HCT116 (cell line): Measurements from ENCODE around the gene SPAG6. TPM values are rescaled to one million over a fixed set of nuclear protein-coding genes. Genes with fewer than 3 reads are reported as not detected.

Source experiments
- ATAC-seq: fragments of 200-7000 bp; cut with Tn5 transposase; 2 replicates; pipeline ENCODE4 v1.9.1; 2020; ENCODE audit warnings: mild to moderate bottlenecking, moderate library complexity
- BruUV-seq: library from RNA; stranded (reverse); fragments of 400-500 nt; replicated peaks from 2 replicates; lab custom pipeline; 2021; lab: Mats Ljungman, UMichigan
- CTCF ChIA-PET: fragments of 300-600 bp; sonication (Branson Sonifier 250); formaldehyde crosslinking; loops from one replicate; lab custom pipeline; 2021; ENCODE audit warnings: antibody characterized with exemption; lab: Charles Lee
- POLR2A ChIA-PET: fragments of 300-600, 350-600 bp; sonication (Branson Sonifier 250); formaldehyde crosslinking; loops from one replicate; lab custom pipeline; 2021; ENCODE audit warnings: antibody characterized with exemption; lab: Charles Lee
- RAD21 ChIA-PET, 2 experiments: fragments of 300-600 bp; sonication (Branson Sonifier 250); formaldehyde crosslinking; loops; one replicate each; lab custom pipeline; 2023; ENCODE audit warnings: low total read pairs in 2 of 2; ENCODE audit not compliant: uncharacterized antibody in 2 of 2, unreplicated experiment in 2 of 2, low non-redundant PET in 1 of 2; lab: Charles Lee
- DNase-seq: peaks from one replicate; pipeline ENCODE4 v3.0.0-alpha.2; 2010; ENCODE audit warnings: low read depth, low spot score
- H2AFZ ChIP-seq: fragments of 200-600 bp; shearing (Covaris generic), sonication (generic); 2 replicates; pipeline ENCODE4 v1.6.1; 2017; ENCODE audit warnings: low read depth, mixed run types, mixed read lengths, antibody characterized with exemption, low read length; ENCODE audit not compliant: poor library complexity, severe bottlenecking
- H3K27ac ChIP-seq: 2 replicates; pipeline ENCODE4 v1.5.1; 2012; ENCODE audit warnings: low read depth, low read length
- H3K27me3 ChIP-seq: fragments of 200-600 bp; sonication (generic); 2 replicates; pipeline ENCODE4 v1.6.1; 2016; ENCODE audit warnings: mixed run types, low read length, mixed read lengths; ENCODE audit not compliant: insufficient read depth
- H3K36me3 ChIP-seq, 2 experiments: fragments of 200-500 bp in 1 of 2; fragments of 200-600 bp in 1 of 2; sonication (Bioruptor generic) in 1 of 2; sonication (generic) in 1 of 2; 2 replicates each; pipeline versions ENCODE4 v1.5.1 to v1.6.1; 2014 to 2016; ENCODE audit warnings: low read length in 2 of 2, inconsistent platforms in 1 of 2, mixed read lengths in 1 of 2, mixed run types in 1 of 2; ENCODE audit not compliant: insufficient read depth in 2 of 2, control insufficient read depth in 1 of 2
- H3K4me1 ChIP-seq, 2 experiments: fragments of 200-600 bp in 1 of 2; sonication (generic) in 1 of 2; 2 replicates each; pipeline versions ENCODE4 v1.5.1 to v1.6.1; 2012 to 2017; ENCODE audit warnings: low read length in 2 of 2, inconsistent platforms in 1 of 2, mild to moderate bottlenecking in 1 of 2, mixed read lengths in 1 of 2, mixed run types in 1 of 2, moderate library complexity in 1 of 2; ENCODE audit not compliant: insufficient read depth in 2 of 2, control insufficient read depth in 1 of 2
- H3K4me2 ChIP-seq: fragments of 200-600 bp; sonication (generic); 2 replicates; pipeline ENCODE4 v1.6.1; 2017; ENCODE audit warnings: mixed run types, low read length, mixed read lengths
- H3K4me3 ChIP-seq, 2 experiments: fragments of 200-600 bp in 1 of 2; sonication (generic) in 1 of 2; replicated peaks in 1 of 2; 2 replicates each; pipeline ENCODE4 v1.5.1; 2011 to 2016; ENCODE audit warnings: low read length in 2 of 2, control low read depth in 1 of 2, low read depth in 1 of 2, mild to moderate bottlenecking in 1 of 2, mixed read lengths in 1 of 2, mixed run types in 1 of 2
- H3K79me2 ChIP-seq: fragments of 200-600 bp; sonication (generic); 2 replicates; pipeline ENCODE4 v1.6.1; 2017; ENCODE audit warnings: mild to moderate bottlenecking, mixed run types, low read length, moderate library complexity, mixed read lengths; ENCODE audit not compliant: insufficient read depth
- H3K9ac ChIP-seq: fragments of 200-600 bp; sonication (generic); 2 replicates; pipeline ENCODE4 v1.6.1; 2016; ENCODE audit warnings: low read length, mixed read lengths
- H3K9me2 ChIP-seq: fragments of 200-600 bp; sonication (generic), shearing (Covaris generic); 2 replicates; pipeline ENCODE4 v1.6.1; 2017; ENCODE audit warnings: mixed run types, mild to moderate bottlenecking, moderate library complexity; ENCODE audit not compliant: insufficient read depth
- H3K9me3 ChIP-seq, 2 experiments: fragments of 200-500 bp in 1 of 2; fragments of 200-600 bp in 1 of 2; sonication (Bioruptor generic) in 1 of 2; sonication (generic) in 1 of 2; 2 replicates each; pipeline ENCODE4 v1.6.1; 2014 to 2017; ENCODE audit warnings: low read length in 2 of 2, mixed read lengths in 2 of 2, inconsistent platforms in 1 of 2, low read depth in 1 of 2, mild to moderate bottlenecking in 1 of 2, mixed run types in 1 of 2, moderate library complexity in 1 of 2; ENCODE audit not compliant: control insufficient read depth in 1 of 2, insufficient read depth in 1 of 2
- H4K20me1 ChIP-seq: fragments of 200-600 bp; sonication (generic), shearing (Covaris generic); 2 replicates; pipeline ENCODE4 v1.6.1; 2017; ENCODE audit warnings: mixed run types, mild to moderate bottlenecking, moderate library complexity; ENCODE audit not compliant: insufficient read depth
- CBX3 ChIP-seq: IDR thresholded peaks from 2 replicates; pipeline ENCODE4 v1.6.1; 2012; ENCODE audit warnings: low read depth
- EGR1 ChIP-seq: IDR thresholded peaks from 2 replicates; pipeline ENCODE4 v1.6.1; 2012; ENCODE audit warnings: low read depth
- EZH2 ChIP-seq: fragments of 200-600 bp; sonication (generic); IDR thresholded peaks from 2 replicates; pipeline ENCODE4 v1.6.1; 2017; ENCODE audit warnings: antibody characterized with exemption, mixed run types
- EZH2phosphoT487 ChIP-seq: fragments of 200-600 bp; IDR thresholded peaks from 2 replicates; pipeline ENCODE4 v1.6.1; 2018; ENCODE audit warnings: antibody characterized with exemption, borderline replicate concordance
- FOSL1 ChIP-seq: IDR thresholded peaks from 2 replicates; pipeline ENCODE4 v1.6.1; 2012; ENCODE audit warnings: low read depth
- MAX ChIP-seq: IDR thresholded peaks from 2 replicates; pipeline ENCODE4 v1.6.1; 2012
- POLR2A ChIP-seq: IDR thresholded peaks from 2 replicates; pipeline ENCODE4 v1.7.0; 2011; ENCODE audit warnings: borderline replicate concordance; ENCODE audit not compliant: insufficient read depth, insufficient read length; ENCODE audit errors: extremely low read depth
- RAD21 ChIP-seq: IDR thresholded peaks from 2 replicates; pipeline ENCODE4 v1.6.1; 2012; ENCODE audit warnings: low read depth, mild to moderate bottlenecking
- REST ChIP-seq: IDR thresholded peaks from 2 replicates; pipeline ENCODE4 v1.6.1; 2012; ENCODE audit warnings: low read depth
- TCF7L2 ChIP-seq: IDR thresholded peaks from 2 replicates; pipeline ENCODE4 v1.7.0; 2011; ENCODE audit warnings: borderline replicate concordance, inconsistent platforms; ENCODE audit not compliant: insufficient read depth, insufficient read length; ENCODE audit errors: extremely low read depth
- YY1 ChIP-seq: IDR thresholded peaks from 2 replicates; pipeline ENCODE4 v1.6.1; 2011; ENCODE audit warnings: low read length, low read depth, moderate library complexity, mild to moderate bottlenecking; ENCODE audit not compliant: insufficient replicate concordance; ENCODE audit errors: extremely low read depth
- ZFX ChIP-seq: fragments of 450-650 bp; IDR thresholded peaks from 2 replicates; pipeline ENCODE4 v1.6.1; 2017
- intact Hi-C: fragments of 100-400 bp; cut with micrococcal nuclease; formaldehyde crosslinking; loops from 2 replicates; pipeline ENCODE4 v1.10.0; 2022
- total RNA-seq: library from RNA; stranded (reverse); gene quantifications from one replicate; pipeline ENCODE4 v1.2.1, GENCODE V29; 2021; ENCODE audit not compliant: unreplicated experiment
- TF ChIP-seq, protein P1 (sequence below): IDR thresholded peaks from 2 replicates; pipeline ENCODE4 v1.6.1; 2012

SPAG6 gene
- total RNA-seq, 1 experiment from 2014 or later = not detected

GRCh38 chr10:22417736-22418268 lies 72.5 kb downstream of the SPAG6 start:
- intact Hi-C loops = no loop called here
- Histone ChIP-seq H3K27ac (no peak overlapping the region), H3K27me3 (no peaks in the 10 kb centered on the region), H3K4me3 (no peak overlapping the region)
- POLR2A ChIA-PET = no interaction called here
- TF ChIP-seq ZFX = no peak
- TF ChIP-seq, all 23 proteins: peak for 0
- no peak for ATAC-seq
- Histone ChIP-seq H3K9ac (no peak overlapping the region), H3K9me3 (no peaks in the 10 kb centered on the region), H3K9me2 (no peaks in the 10 kb centered on the region), H3K36me3 (no peaks in the 10 kb centered on the region), H2AFZ (peak overlapping the region; percentile 70), H3K4me2 (no peak overlapping the region), H3K79me2 (no peaks in the 10 kb centered on the region), H4K20me1 (no peaks in the 10 kb centered on the region), H3K4me1 (no peaks in the 10 kb centered on the region)
- no peak for DNase-seq
- CTCF ChIA-PET = interaction anchor here (0.7 kb wide), 1 partner anchor 12 kb away, joined by 3 read pairs; no protein-coding TSS in a partner anchor
- RAD21 ChIA-PET = no interaction called here
- BruUV-seq = no TSS peak

DNA sequence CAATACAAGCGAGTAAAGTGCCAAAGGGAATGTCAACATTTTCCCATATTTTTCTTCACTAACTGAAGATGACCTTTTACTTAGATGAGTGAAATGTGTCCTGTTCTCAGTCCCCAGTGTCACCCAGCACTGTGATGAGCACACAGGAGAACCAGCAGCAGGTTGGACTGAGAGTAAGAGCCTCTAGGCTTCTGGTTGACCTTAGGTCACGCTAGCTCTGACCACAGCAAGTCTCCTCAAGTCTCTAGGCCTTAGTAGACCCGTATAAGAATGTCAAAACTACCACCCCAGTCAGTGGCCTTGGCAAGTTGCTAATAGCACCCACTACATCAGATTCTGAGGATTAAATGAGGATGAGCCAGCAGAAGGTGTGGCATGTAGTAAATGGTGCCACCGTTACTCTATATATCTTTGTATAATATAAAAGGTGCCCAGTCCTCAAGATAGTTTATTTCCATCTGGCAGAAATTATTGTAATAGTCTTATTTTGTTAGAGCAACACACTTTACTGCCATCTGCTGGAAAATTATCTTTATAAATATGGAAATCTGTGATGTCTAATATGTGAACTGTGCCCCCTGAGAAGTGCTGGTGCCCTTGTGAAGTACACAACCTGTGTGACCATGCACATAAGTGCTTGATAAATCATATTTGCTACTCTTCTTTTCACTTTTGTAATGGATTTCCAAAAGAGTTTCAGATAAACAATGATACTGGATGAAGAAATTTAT lies 75.7 kb downstream of the SPAG6 start:
- POLR2A ChIA-PET = no interaction called here
- H3K36me3 ChIP-seq = no peaks in the 10 kb centered on the region
- peak; percentile 76 for ATAC-seq
- TF ChIP-seq TCF7L2 (no peak), EZH2 (no peak), REST (no peak), CBX3 (no peak), MAX (no peak), EZH2phosphoT487 (no peak), RAD21 (peak; percentile 62), FOSL1 (no peak), EGR1 (no peak), POLR2A (no peak), YY1 (no peak)
- TF ChIP-seq, protein P1, sequence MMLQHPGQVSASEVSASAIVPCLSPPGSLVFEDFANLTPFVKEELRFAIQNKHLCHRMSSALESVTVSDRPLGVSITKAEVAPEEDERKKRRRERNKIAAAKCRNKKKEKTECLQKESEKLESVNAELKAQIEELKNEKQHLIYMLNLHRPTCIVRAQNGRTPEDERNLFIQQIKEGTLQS = no peak

More for the DNA sequence above, 75.7 kb downstream of the SPAG6 start:
- Histone ChIP-seq H2AFZ (peak overlapping the region; percentile 29), H4K20me1 (no peaks in the 10 kb centered on the region), H3K4me2 (no peak overlapping the region), H3K4me3 (no peak overlapping the region), H3K9me3 (no peaks in the 10 kb centered on the region), H3K9me2 (no peaks in the 10 kb centered on the region), H3K27me3 (no peaks in the 10 kb centered on the region), H3K4me1 (peaks cover under 1 to 6% of the 10 kb centered on the region in 2 experiments; a peak in 3 of 4 replicates), H3K79me2 (no peaks in the 10 kb centered on the region), H3K9ac (no peak overlapping the region), H3K27ac (no peak overlapping the region)
- intact Hi-C loops = no loop called here
- ChIA-PET RAD21 (no interaction called here), CTCF (no interaction called here)
- no peak for DNase-seq
- no TSS peak for BruUV-seq
